ENCODE data around the gene NPR1. TPM values are rescaled to one million over a fixed set of nuclear protein-coding genes. Genes with fewer than 3 reads are reported as not detected.

NPR1 gene
- polyA plus RNA-seq, 1 donor from 2014 or later, result 0.45 TPM

DNA sequence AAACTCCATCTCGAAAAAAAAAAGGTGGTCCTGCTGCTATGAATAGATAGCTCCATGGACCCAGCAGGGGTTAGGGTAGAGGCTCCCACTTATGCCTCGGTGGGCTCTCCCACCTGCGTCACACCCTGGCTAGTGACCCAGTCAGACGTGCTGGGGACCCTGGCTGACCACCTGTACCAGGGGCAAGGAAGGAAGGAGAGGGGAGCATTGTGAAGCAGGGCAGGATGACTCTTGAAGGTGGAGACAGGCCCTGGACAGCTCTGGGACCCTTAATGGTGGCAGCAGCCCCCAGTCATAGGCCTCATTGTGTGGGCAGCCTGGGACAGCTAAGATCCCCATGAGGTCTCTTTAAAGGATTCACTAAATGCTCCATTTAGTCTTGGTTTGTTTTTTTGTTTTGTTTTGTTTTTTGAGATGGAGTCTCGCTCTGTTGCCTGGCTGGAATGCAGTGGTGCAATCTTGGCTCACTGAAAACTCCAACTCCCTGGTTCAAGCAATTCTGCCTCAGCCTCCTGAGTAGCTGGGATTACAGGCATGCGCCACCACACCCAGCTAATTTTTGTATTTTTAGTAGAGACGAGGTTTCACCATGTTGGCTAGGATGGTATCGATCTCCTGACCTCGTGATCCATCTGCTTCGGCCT lies 30.4 kb upstream of the NPR1 start:
- H3F3A ChIP-seq (ENCODE audit: insufficient read depth, low read length, poor library complexity, severe bottlenecking), result no peaks in the 10 kb centered on the region
- H3K36me3 ChIP-seq (ENCODE audit: insufficient read depth, low read length), result no peaks in the 10 kb centered on the region
- H3K27me3 ChIP-seq (ENCODE audit: insufficient read depth, low read depth, low read length), result no peaks in the 10 kb centered on the region
- no peaks in the 10 kb centered on the region for H3K9me3 ChIP-seq (ENCODE audit: low read length)
- no peak overlapping the region for H3K4me2 ChIP-seq (ENCODE audit: low read length)
- H2AFZ ChIP-seq (ENCODE audit: low read depth, low read length), result no peak overlapping the region
- H3K27ac ChIP-seq (ENCODE audit: low read length), result no peak overlapping the region
- no peaks in the 10 kb centered on the region for H4K20me1 ChIP-seq (ENCODE audit: insufficient read depth)
- H3K4me3 ChIP-seq (ENCODE audit: low read length), result no peak overlapping the region
- H3K9ac ChIP-seq (ENCODE audit: low read length), result no peak overlapping the region
- no peaks in the 10 kb centered on the region for H3K9me2 ChIP-seq (ENCODE audit: insufficient read depth, low read length)
- no peaks in the 10 kb centered on the region for H3K79me2 ChIP-seq (replicated peaks; ENCODE audit: insufficient read depth, low read length)
- TF ChIP-seq POLR2AphosphoS5 (IDR thresholded peaks at IDR 0.05) (no peak), SMC3 (conservative IDR thresholded peaks at IDR 0.05; ENCODE audit: poor library complexity) (no peak), RAD21 (conservative IDR thresholded peaks at IDR 0.05) (no peak), MXI1 (conservative IDR thresholded peaks at IDR 0.05; ENCODE audit: poor library complexity, severe bottlenecking) (no peak), TAF1 (IDR thresholded peaks at IDR 0.05; ENCODE audit: low read depth) (no peak), EP300 (conservative IDR thresholded peaks at IDR 0.05; ENCODE audit: poor library complexity, severe bottlenecking) (no peak), REST (IDR thresholded peaks at IDR 0.05; ENCODE audit: borderline replicate concordance) (no peak)
- TF ChIP-seq, protein P1, sequence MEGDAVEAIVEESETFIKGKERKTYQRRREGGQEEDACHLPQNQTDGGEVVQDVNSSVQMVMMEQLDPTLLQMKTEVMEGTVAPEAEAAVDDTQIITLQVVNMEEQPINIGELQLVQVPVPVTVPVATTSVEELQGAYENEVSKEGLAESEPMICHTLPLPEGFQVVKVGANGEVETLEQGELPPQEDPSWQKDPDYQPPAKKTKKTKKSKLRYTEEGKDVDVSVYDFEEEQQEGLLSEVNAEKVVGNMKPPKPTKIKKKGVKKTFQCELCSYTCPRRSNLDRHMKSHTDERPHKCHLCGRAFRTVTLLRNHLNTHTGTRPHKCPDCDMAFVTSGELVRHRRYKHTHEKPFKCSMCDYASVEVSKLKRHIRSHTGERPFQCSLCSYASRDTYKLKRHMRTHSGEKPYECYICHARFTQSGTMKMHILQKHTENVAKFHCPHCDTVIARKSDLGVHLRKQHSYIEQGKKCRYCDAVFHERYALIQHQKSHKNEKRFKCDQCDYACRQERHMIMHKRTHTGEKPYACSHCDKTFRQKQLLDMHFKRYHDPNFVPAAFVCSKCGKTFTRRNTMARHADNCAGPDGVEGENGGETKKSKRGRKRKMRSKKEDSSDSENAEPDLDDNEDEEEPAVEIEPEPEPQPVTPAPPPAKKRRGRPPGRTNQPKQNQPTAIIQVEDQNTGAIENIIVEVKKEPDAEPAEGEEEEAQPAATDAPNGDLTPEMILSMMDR (IDR thresholded peaks at IDR 0.05; ENCODE audit: poor library complexity, severe bottlenecking), result no peak

- Histone ChIP-seq H3K9me3 (ENCODE audit: low read length) (no peaks in the 10 kb centered on the region), H3K27me3 (ENCODE audit: insufficient read depth, low read depth, low read length) (no peaks in the 10 kb centered on the region), H3K9me2 (ENCODE audit: insufficient read depth, low read length) (no peaks in the 10 kb centered on the region), H4K20me1 (ENCODE audit: insufficient read depth) (no peaks in the 10 kb centered on the region), H3K9ac (ENCODE audit: low read length) (no peak overlapping the region), H3F3A (ENCODE audit: insufficient read depth, low read length, poor library complexity, severe bottlenecking) (no peaks in the 10 kb centered on the region), H3K79me2 (replicated peaks; ENCODE audit: insufficient read depth, low read length) (no peaks in the 10 kb centered on the region), H3K36me3 (ENCODE audit: insufficient read depth, low read length) (no peaks in the 10 kb centered on the region), H2AFZ (ENCODE audit: low read depth, low read length) (no peak overlapping the region), H3K4me3 (ENCODE audit: low read length) (no peak overlapping the region), H3K27ac (ENCODE audit: low read length) (no peak overlapping the region), H3K4me2 (ENCODE audit: low read length) (no peak overlapping the region)
- TF ChIP-seq REST (IDR thresholded peaks at IDR 0.05; ENCODE audit: borderline replicate concordance) (no peak), EP300 (conservative IDR thresholded peaks at IDR 0.05; ENCODE audit: poor library complexity, severe bottlenecking) (no peak), MXI1 (conservative IDR thresholded peaks at IDR 0.05; ENCODE audit: poor library complexity, severe bottlenecking) (no peak), POLR2AphosphoS5 (IDR thresholded peaks at IDR 0.05) (peak; percentile 28), RAD21 (conservative IDR thresholded peaks at IDR 0.05) (no peak), TAF1 (IDR thresholded peaks at IDR 0.05; ENCODE audit: low read depth) (no peak), EZH2 (IDR thresholded peaks at IDR 0.05; ENCODE audit: borderline replicate concordance, insufficient read depth, low read length, poor library complexity, severe bottlenecking) (no peak)
- TF ChIP-seq, protein P1 (IDR thresholded peaks at IDR 0.05; ENCODE audit: poor library complexity, severe bottlenecking), result no peak
These were observed 29.2 kb upstream of the NPR1 start for GRCh38 chr1:153649137-153649862.

Data from neural cell (in vitro differentiated cells).